HCT116 (cell line): ENCODE results near the gene MRGPRX4.

Experiments
- CBX3 ChIP-seq: IDR thresholded peaks from 2 replicates; pipeline ENCODE4 v1.6.1; 2012; ENCODE audit warnings: low read depth
- EGR1 ChIP-seq: IDR thresholded peaks from 2 replicates; pipeline ENCODE4 v1.6.1; 2012; ENCODE audit warnings: low read depth
- EZH2 ChIP-seq: fragments of 200-600 bp; sonication (generic); IDR thresholded peaks from 2 replicates; pipeline ENCODE4 v1.6.1; 2017; ENCODE audit warnings: antibody characterized with exemption, mixed run types
- EZH2phosphoT487 ChIP-seq: fragments of 200-600 bp; IDR thresholded peaks from 2 replicates; pipeline ENCODE4 v1.6.1; 2018; ENCODE audit warnings: antibody characterized with exemption, borderline replicate concordance
- POLR2A ChIP-seq: IDR thresholded peaks from 2 replicates; pipeline ENCODE4 v1.7.0; 2011; ENCODE audit warnings: borderline replicate concordance; ENCODE audit not compliant: insufficient read depth, insufficient read length; ENCODE audit errors: extremely low read depth
- RAD21 ChIP-seq: IDR thresholded peaks from 2 replicates; pipeline ENCODE4 v1.6.1; 2012; ENCODE audit warnings: low read depth, mild to moderate bottlenecking
- SP1 ChIP-seq: IDR thresholded peaks from 2 replicates; pipeline ENCODE4 v1.6.1; 2012; ENCODE audit warnings: low read depth
- TCF7L2 ChIP-seq: IDR thresholded peaks from 2 replicates; pipeline ENCODE4 v1.7.0; 2011; ENCODE audit warnings: borderline replicate concordance, inconsistent platforms; ENCODE audit not compliant: insufficient read depth, insufficient read length; ENCODE audit errors: extremely low read depth
- YY1 ChIP-seq: IDR thresholded peaks from 2 replicates; pipeline ENCODE4 v1.6.1; 2011; ENCODE audit warnings: low read length, low read depth, moderate library complexity, mild to moderate bottlenecking; ENCODE audit not compliant: insufficient replicate concordance; ENCODE audit errors: extremely low read depth
- TF ChIP-seq, protein P1 (sequence below), 3 experiments: fragments of 200-600 bp in 1 of 3; sonication (generic) in 1 of 3; IDR thresholded peaks in 2 of 3; conservative IDR thresholded peaks in 1 of 3; 2 replicates each; pipeline ENCODE4 v1.5.1; 2012 to 2017; ENCODE audit warnings: low read depth in 2 of 3, low read length in 2 of 3, antibody characterized with exemption in 1 of 3, borderline replicate concordance in 1 of 3, control low read depth in 1 of 3, mild to moderate bottlenecking in 1 of 3, mixed read lengths in 1 of 3, mixed run types in 1 of 3, moderate library complexity in 1 of 3; ENCODE audit not compliant: insufficient read depth in 1 of 3
- TF ChIP-seq, protein P2 (sequence below): IDR thresholded peaks from 2 replicates; pipeline ENCODE4 v1.6.1; 2011; ENCODE audit warnings: mild to moderate bottlenecking, low read length, moderate library complexity; ENCODE audit not compliant: insufficient replicate concordance; ENCODE audit errors: extremely low read depth
- TF ChIP-seq, protein P3 (sequence below): IDR thresholded peaks from 2 replicates; pipeline ENCODE4 v1.6.1; 2012

DNA sequence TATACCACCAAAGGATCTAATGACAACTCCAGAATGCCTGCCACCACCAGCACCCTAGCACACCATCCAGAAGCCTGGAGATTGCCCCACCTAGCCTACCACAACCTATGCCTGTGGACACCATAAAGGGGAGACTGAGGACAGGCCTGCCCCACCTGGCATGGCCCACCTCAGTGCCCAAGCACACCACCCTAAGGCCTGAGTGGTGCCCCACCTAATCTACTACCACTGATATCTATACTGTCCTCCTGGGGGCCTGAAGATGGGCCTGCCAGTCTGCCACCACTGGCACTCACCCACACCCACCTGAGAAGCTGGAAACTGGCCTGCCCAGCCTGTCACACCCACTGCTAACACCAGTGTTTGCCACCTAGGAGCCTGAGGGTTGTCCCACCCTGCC lies 32.1 kb downstream of the MRGPRX4 start:
- TF ChIP-seq, protein P1, sequence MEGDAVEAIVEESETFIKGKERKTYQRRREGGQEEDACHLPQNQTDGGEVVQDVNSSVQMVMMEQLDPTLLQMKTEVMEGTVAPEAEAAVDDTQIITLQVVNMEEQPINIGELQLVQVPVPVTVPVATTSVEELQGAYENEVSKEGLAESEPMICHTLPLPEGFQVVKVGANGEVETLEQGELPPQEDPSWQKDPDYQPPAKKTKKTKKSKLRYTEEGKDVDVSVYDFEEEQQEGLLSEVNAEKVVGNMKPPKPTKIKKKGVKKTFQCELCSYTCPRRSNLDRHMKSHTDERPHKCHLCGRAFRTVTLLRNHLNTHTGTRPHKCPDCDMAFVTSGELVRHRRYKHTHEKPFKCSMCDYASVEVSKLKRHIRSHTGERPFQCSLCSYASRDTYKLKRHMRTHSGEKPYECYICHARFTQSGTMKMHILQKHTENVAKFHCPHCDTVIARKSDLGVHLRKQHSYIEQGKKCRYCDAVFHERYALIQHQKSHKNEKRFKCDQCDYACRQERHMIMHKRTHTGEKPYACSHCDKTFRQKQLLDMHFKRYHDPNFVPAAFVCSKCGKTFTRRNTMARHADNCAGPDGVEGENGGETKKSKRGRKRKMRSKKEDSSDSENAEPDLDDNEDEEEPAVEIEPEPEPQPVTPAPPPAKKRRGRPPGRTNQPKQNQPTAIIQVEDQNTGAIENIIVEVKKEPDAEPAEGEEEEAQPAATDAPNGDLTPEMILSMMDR (IDR thresholded peaks at IDR 0.05 in 2 of 3, conservative IDR thresholded peaks at IDR 0.05 in 1 of 3; ENCODE audit: borderline replicate concordance in 1 of 3, insufficient read depth in 1 of 3, low read depth in 2 of 3, low read length in 2 of 3): no peak
- TF ChIP-seq EZH2phosphoT487 (no peak), YY1 (no peak), EZH2 (no peak), SP1 (no peak), RAD21 (no peak), CBX3 (no peak), POLR2A (no peak), TCF7L2 (no peak), EGR1 (no peak)
- TF ChIP-seq, protein P2, sequence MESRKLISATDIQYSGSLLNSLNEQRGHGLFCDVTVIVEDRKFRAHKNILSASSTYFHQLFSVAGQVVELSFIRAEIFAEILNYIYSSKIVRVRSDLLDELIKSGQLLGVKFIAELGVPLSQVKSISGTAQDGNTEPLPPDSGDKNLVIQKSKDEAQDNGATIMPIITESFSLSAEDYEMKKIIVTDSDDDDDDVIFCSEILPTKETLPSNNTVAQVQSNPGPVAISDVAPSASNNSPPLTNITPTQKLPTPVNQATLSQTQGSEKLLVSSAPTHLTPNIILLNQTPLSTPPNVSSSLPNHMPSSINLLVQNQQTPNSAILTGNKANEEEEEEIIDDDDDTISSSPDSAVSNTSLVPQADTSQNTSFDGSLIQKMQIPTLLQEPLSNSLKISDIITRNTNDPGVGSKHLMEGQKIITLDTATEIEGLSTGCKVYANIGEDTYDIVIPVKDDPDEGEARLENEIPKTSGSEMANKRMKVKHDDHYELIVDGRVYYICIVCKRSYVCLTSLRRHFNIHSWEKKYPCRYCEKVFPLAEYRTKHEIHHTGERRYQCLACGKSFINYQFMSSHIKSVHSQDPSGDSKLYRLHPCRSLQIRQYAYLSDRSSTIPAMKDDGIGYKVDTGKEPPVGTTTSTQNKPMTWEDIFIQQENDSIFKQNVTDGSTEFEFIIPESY: no peak
- TF ChIP-seq, protein P3, sequence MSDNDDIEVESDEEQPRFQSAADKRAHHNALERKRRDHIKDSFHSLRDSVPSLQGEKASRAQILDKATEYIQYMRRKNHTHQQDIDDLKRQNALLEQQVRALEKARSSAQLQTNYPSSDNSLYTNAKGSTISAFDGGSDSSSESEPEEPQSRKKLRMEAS: no peak
